ENCODE data around the gene PDZD7.

DNA sequence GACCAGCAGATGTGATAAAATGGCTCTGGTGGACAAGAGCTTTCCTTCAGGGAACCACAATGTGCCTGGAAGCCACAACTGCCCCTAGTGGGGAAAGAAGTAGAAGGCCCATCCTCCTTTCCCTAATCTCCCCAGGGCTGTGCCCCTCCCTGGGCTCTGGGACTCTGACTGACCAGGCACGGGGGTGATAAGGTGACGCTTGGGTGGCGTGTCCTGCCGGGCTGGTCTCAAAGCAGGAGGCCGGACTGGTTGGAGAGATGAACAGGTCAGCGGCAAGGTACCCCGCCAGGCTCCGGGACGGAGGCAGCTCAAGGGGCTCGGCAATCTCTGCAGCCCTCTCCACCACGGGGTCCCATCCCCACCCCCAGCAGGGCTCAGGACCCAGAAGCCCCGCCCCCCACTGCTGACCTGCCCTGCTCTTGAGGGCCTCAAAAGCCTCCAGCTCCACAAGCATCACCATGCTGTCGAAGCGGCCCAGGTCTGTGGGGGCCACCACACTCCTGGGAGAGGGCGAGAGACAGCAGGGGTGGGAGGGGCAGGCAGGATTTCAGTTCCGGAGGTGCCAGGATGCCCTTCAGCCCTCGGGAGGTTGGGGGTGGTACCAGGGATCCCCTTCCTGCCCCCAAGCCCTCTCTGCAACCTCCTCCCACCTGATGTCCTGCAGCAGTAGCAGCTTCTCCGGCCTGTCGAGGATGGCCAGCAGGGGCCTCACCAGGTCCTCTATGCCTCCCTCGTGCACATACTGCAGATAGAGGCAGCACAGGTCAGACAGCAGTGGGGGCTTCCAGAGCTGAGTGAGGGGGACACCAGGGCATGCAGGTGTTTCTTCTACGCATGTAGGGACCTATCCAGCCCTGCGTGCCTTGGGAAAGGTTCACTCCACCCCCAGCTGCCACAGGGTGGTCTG lies 19.2 kb downstream of the PDZD7 start:
- TF ChIP-seq, protein P1, sequence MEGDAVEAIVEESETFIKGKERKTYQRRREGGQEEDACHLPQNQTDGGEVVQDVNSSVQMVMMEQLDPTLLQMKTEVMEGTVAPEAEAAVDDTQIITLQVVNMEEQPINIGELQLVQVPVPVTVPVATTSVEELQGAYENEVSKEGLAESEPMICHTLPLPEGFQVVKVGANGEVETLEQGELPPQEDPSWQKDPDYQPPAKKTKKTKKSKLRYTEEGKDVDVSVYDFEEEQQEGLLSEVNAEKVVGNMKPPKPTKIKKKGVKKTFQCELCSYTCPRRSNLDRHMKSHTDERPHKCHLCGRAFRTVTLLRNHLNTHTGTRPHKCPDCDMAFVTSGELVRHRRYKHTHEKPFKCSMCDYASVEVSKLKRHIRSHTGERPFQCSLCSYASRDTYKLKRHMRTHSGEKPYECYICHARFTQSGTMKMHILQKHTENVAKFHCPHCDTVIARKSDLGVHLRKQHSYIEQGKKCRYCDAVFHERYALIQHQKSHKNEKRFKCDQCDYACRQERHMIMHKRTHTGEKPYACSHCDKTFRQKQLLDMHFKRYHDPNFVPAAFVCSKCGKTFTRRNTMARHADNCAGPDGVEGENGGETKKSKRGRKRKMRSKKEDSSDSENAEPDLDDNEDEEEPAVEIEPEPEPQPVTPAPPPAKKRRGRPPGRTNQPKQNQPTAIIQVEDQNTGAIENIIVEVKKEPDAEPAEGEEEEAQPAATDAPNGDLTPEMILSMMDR (IDR thresholded peaks at IDR 0.05; ENCODE audit: low read length): 0 out of 2 replicates have a peak, but pooled peaks have one; percentile 8
- TF ChIP-seq EZH2 (optimal IDR thresholded peaks at IDR 0.05; ENCODE audit: low read depth, low read length): no peak
- no peak for TF ChIP-seq EZH2phosphoT487 (IDR thresholded peaks at IDR 0.05; ENCODE audit: low read length)
